HL-60 (cell line): ENCODE data around the gene FRMD3.

ENCODE experiments used
- GABPA ChIP-seq: IDR thresholded peaks from 2 replicates; pipeline ENCODE4 v1.6.1; 2012; ENCODE audit warnings: low read depth
- POLR2AphosphoS5 ChIP-seq: IDR thresholded peaks from 2 replicates; pipeline ENCODE4 v1.6.1; 2012; ENCODE audit warnings: low read depth
- REST ChIP-seq: IDR thresholded peaks from 2 replicates; pipeline ENCODE4 v1.6.1; 2012; ENCODE audit warnings: low read depth; ENCODE audit not compliant: insufficient replicate concordance
- SPI1 ChIP-seq: IDR thresholded peaks from 2 replicates; pipeline ENCODE4 v1.6.1; 2012; ENCODE audit warnings: low read depth, mild to moderate bottlenecking, borderline replicate concordance
- TF ChIP-seq, protein P1 (sequence below): IDR thresholded peaks from one replicate; pipeline ENCODE4 v1.5.1; 2011; ENCODE audit warnings: low read length, control low read depth, inconsistent platforms; ENCODE audit not compliant: insufficient read depth

DNA sequence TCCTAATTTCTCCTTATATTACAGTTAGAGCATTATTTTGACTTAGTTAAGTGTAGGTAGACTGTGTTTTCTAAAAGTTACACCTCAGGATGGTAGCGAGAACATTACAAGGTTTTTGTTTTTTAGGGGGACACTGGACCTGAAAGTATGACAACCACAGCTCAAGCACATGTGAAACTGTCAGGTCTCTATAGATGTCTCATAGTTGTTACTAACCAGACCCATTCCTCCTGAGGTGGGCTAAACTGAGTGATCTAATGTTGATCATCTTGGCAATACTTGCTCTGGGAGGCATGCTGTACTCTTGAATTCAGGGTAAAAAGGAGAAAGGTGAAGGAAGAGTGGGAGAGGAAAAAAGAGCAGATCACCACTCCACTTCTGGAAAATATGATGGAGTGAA is 278.6 kb downstream of the FRMD3 start:
- TF ChIP-seq, protein P1, sequence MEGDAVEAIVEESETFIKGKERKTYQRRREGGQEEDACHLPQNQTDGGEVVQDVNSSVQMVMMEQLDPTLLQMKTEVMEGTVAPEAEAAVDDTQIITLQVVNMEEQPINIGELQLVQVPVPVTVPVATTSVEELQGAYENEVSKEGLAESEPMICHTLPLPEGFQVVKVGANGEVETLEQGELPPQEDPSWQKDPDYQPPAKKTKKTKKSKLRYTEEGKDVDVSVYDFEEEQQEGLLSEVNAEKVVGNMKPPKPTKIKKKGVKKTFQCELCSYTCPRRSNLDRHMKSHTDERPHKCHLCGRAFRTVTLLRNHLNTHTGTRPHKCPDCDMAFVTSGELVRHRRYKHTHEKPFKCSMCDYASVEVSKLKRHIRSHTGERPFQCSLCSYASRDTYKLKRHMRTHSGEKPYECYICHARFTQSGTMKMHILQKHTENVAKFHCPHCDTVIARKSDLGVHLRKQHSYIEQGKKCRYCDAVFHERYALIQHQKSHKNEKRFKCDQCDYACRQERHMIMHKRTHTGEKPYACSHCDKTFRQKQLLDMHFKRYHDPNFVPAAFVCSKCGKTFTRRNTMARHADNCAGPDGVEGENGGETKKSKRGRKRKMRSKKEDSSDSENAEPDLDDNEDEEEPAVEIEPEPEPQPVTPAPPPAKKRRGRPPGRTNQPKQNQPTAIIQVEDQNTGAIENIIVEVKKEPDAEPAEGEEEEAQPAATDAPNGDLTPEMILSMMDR: no peak
- TF ChIP-seq POLR2AphosphoS5 (no peak), REST (no peak), GABPA (no peak), SPI1 (no peak)
